ENCODE results near the gene RPA1.
A peak's percentile ranks its signal among the peaks of the same experiment; 100 is the strongest.
"Not testable (repeated sequence)": the region's sequence is repeated elsewhere in the genome, so short reads cannot be mapped to it uniquely, and the experiment has no call there.

The RPA1 gene

DNA sequence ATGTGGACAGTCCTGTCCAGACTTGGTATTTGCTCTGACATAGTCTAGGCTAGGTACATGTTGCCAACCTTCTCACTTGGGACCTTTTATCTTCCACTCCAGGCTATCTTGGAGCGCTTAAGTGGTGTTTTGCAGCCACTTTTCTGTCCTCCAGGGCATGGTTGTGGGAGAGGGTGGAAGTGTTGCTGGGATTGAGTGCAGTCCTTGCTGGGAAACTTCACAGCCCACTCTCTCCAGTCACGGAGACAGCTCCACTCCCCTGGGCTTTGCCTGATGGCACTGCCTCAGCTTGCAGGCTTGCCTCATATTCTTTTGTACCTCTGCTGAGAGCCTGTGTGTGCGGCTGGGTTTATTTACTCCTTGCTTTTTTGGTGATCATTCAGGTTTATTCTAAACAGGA is 17.4 kb downstream of the RPA1 start:
- TF ChIP-seq, protein P1, sequence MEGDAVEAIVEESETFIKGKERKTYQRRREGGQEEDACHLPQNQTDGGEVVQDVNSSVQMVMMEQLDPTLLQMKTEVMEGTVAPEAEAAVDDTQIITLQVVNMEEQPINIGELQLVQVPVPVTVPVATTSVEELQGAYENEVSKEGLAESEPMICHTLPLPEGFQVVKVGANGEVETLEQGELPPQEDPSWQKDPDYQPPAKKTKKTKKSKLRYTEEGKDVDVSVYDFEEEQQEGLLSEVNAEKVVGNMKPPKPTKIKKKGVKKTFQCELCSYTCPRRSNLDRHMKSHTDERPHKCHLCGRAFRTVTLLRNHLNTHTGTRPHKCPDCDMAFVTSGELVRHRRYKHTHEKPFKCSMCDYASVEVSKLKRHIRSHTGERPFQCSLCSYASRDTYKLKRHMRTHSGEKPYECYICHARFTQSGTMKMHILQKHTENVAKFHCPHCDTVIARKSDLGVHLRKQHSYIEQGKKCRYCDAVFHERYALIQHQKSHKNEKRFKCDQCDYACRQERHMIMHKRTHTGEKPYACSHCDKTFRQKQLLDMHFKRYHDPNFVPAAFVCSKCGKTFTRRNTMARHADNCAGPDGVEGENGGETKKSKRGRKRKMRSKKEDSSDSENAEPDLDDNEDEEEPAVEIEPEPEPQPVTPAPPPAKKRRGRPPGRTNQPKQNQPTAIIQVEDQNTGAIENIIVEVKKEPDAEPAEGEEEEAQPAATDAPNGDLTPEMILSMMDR (IDR thresholded peaks at IDR 0.05; ENCODE audit: insufficient read depth, missing control alignments): no peak
- no peak for FAIRE-seq
- DNase-seq (ENCODE audit: insufficient read length, low spot score): no peak

DNA sequence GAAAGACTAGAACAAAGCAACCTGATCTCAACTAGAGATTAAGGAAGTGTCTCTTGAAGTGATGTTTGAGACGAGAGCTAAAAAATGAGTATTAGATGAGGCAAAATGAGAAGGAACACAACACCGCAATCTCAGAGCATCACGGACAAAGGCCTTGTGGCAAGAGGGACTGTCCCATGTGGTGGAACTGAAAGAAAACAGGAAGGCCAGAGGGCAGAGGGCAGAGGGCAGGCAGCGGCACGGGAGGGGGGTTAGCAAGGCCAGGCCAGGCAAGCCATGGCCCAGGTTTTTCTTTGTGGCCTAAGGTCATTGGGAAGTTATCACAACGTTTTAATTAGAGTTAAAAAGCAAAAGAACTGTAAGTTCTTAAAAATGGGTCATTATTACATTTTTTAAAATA is 22.5 kb downstream of the RPA1 start:
- DNase-seq (ENCODE audit: insufficient read length, low spot score): no peak
- FAIRE-seq: no peak
- TF ChIP-seq, protein P1 (IDR thresholded peaks at IDR 0.05; ENCODE audit: insufficient read depth, missing control alignments): no peak

DNA sequence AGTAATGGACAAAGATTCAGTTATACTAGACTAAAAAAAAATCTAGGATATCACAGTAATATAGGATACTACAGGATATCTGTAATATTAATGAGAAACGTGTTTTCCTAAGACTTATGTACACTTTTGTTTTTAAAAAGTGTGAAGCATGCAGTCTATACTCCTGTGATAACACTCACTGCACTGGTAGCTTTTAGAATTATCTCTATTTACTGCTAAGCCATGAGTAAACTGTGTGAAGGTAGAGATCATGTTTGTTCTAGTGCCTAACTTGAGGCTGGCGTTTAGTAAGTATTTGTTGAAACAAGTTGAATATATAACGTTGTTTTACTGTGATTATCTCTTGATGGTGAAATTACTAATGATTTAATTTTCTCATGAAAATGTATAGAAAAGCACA is 23.9 kb downstream of the RPA1 start:
- FAIRE-seq (no peak), DNase-seq (ENCODE audit: insufficient read length, low spot score) (no peak)
- TF ChIP-seq, protein P1 (IDR thresholded peaks at IDR 0.05; ENCODE audit: insufficient read depth, missing control alignments): no peak

DNA sequence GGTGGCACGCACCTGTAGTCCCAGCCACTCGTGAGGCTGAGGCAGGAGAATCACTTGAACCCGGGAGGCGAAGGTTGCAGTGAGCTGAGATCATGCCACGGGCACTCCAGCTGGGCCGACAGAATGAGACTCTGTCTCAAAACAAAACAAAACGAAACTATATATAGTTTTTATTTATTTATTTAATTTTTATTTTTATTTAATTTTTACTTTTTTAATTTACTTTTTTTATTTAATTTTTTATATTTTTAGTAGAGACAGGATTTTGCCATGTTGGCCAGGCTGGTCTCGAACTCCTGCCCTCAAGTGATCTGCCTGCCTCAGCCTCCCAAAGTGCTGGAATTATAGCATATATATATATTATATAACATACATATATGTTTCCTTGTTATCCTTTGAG is 26.7 kb downstream of the RPA1 start:
- not testable (repeated sequence) for FAIRE-seq

DNA sequence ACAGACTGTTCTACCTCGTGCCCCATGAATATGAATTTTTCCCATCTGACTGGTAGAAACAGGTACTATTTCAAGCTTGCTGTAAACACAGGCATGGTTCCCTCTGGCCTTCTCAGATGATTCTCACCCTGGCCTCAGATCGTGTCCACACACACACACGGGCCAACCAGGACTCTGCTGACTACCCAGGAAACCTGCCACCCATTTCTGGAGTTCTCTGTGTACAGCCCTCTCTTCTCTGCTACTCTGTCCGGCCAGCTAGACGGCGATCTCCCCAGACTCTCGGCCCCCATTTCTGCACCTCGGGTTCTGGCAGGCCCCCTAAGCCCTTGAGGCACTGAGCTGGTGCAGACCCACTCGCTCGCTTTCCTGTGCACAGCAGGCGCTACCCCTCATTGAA is 31.2 kb downstream of the RPA1 start:
- FAIRE-seq (no peak), DNase-seq (ENCODE audit: insufficient read length, low spot score) (no peak)
- TF ChIP-seq, protein P1 (IDR thresholded peaks at IDR 0.05; ENCODE audit: insufficient read depth, missing control alignments): no peak

More for the DNA sequence above, 26.7 kb downstream of the RPA1 start:
- not testable (repeated sequence) for DNase-seq (ENCODE audit: insufficient read length, low spot score)

DNA sequence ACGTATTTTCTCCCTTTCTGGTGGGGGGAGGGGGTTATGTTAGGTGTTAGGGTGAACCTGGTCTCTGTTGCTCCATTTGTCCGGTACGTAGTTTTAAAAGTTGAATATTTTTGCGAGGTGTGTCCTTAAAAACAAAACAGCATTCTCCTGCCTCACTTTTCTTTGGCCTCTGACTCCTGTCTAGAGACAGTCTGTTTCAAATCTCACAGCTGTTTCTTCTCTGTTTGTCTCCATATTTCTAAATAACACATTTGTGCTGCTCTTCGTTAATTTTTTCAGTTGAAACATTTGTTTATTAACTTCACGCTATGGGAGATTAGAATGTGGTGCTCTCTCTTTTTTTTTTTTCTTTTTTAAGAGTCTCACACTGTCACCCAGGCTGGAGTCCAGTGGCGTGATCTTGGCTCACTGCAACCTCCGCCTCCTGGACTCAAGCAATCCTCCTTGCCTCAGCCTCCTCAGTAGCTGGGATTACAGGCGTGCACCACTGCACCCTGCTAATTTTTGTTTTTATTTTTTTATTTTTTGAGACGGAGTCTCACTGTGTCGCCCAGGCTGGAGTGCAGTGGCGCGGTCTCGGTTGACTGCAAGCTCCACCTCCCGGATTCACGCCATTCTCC is 31.7 kb downstream of the RPA1 start:
- DNase-seq (ENCODE audit: insufficient read length, low spot score) (no peak), FAIRE-seq (no peak)
- TF ChIP-seq, protein P1 (IDR thresholded peaks at IDR 0.05; ENCODE audit: insufficient read depth, missing control alignments): no peak

DNA sequence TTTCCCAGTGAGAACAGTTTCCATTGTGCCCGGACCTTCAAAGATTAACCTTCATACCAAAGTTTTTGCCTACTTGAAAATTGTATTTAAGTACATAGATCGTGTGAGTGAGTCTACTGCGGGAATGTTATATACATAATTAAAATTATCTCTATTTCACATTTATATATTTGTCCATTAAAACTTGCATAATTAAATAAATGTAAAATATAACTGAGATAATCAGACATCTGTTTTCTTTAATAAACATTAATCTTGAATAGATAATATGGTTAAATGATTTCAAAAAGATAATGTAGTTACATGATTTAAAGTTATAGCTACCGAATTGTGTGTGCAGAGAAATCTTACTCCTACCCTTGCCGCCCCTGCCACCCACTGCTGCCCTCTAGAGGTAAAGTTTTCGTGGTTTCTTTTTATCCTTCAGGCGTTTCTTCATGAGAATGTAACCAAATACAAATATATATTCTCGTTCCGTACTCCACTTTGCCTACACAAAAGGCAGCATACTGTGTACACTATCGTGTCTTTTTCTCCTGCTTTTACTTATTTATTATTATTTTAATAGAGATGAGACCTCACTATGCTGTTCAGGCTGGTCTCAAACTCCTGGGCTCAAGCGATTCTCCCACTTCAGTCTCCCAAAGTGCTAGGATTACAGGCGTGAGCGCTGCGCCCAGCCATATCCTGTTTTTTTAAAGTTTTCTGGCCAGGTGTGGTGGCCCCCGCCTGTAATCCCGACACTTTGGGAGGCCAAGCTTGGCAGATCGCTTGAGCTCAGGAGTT is 35.6 kb downstream of the RPA1 start:
- FAIRE-seq (no peak), DNase-seq (ENCODE audit: insufficient read length, low spot score) (no peak)
- TF ChIP-seq, protein P1 (IDR thresholded peaks at IDR 0.05; ENCODE audit: insufficient read depth, missing control alignments): peak; percentile 37

Measured in D721Med (cell line).